ENCODE measurements around the gene SLC26A6.

DNA sequence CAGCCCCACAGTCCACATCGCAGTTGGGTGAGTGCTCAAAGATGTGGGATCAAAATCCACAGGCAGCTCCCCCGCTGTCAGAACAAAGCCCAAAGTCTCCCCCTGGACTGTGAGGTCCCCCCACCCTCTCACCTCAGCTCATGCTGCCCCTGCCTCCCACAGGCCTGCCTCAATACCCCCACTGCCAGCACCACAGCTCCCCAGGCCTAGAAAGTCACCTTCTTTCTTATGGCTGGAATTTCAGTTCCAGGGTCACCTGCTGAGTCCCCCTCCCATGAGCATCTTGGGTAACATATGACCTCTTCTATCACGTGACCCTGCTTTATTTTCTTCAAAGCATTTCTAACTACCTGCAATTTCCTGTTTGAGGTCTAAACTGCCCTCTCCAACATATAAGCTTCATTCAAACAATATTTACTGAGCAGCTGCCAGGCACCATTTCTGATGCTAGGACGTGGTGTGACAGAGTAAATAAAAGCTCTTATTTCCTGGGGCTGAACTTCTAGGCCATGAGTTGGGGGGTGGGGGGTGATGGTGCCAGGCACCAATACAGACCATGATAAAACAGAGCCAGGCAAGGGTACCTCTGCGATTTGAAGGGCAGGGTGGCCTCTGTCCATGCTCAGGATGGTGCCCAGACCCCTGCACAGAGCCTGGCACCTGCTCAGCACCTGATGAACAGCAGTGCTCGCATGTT, 11.3 kb downstream of the SLC26A6 start:
- TF ChIP-seq, protein P1, sequence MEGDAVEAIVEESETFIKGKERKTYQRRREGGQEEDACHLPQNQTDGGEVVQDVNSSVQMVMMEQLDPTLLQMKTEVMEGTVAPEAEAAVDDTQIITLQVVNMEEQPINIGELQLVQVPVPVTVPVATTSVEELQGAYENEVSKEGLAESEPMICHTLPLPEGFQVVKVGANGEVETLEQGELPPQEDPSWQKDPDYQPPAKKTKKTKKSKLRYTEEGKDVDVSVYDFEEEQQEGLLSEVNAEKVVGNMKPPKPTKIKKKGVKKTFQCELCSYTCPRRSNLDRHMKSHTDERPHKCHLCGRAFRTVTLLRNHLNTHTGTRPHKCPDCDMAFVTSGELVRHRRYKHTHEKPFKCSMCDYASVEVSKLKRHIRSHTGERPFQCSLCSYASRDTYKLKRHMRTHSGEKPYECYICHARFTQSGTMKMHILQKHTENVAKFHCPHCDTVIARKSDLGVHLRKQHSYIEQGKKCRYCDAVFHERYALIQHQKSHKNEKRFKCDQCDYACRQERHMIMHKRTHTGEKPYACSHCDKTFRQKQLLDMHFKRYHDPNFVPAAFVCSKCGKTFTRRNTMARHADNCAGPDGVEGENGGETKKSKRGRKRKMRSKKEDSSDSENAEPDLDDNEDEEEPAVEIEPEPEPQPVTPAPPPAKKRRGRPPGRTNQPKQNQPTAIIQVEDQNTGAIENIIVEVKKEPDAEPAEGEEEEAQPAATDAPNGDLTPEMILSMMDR (IDR thresholded peaks at IDR 0.05), result no peak
- TF ChIP-seq POLR2A (IDR thresholded peaks at IDR 0.05), result no peak

Measured in ovary (tissue), 3 donors.